Activated T-helper 1 cell treated with anti-CD3 and anti-CD28 coated beads, Interleukin-12 subunit alpha, Interleukin-12 subunit beta, Interleukin-2, Interleukin-4 antibody, amounts not matched to agents 30 ng/mL and 10 ng/mL and 1 ng/mL, durations not matched to agents 14 hours and 24 hours and 36 hours (primary cell): ENCODE results near the gene SYNPO. TPM values are rescaled to one million over a fixed set of nuclear protein-coding genes. Genes with fewer than 3 reads are reported as not detected.
A peak's percentile ranks its signal among the peaks of the same experiment; 100 is the strongest.

ENCODE experiments used
- DNase-seq: peaks from one replicate; pipeline ENCODE4 v3.0.0; 2021; ENCODE audit warnings: low spot score
- H3K27ac Mint-ChIP-seq: one replicate; pipeline ENCODE4 v1.8.0; 2021; ENCODE audit warnings: mild to moderate bottlenecking, mixed read lengths
- H3K27me3 Mint-ChIP-seq: one replicate; pipeline ENCODE4 v1.8.0; 2022; ENCODE audit warnings: mild to moderate bottlenecking, moderate library complexity, mixed read lengths; ENCODE audit not compliant: insufficient read depth
- H3K36me3 Mint-ChIP-seq: one replicate; pipeline ENCODE4 v1.8.0; 2021; ENCODE audit warnings: low read depth, mixed read lengths
- H3K4me1 Mint-ChIP-seq: one replicate; pipeline ENCODE4 v1.8.0; 2021; ENCODE audit warnings: low read depth, mixed read lengths
- H3K4me3 Mint-ChIP-seq: one replicate; pipeline ENCODE4 v1.8.0; 2021; ENCODE audit warnings: mild to moderate bottlenecking, moderate library complexity, mixed read lengths
- H3K9me3 Mint-ChIP-seq: one replicate; pipeline ENCODE4 v1.8.0; 2021; ENCODE audit warnings: mixed read lengths
- intact Hi-C: fragments of 100-400 bp; cut with micrococcal nuclease; formaldehyde crosslinking; loops from one replicate; pipeline ENCODE4 v1.15.1; 2024
- total RNA-seq: library from RNA; stranded (reverse); gene quantifications from 2 replicates; pipeline ENCODE4 v1.2.3, GENCODE V29; 2022

SYNPO gene
- total RNA-seq, 1 donor from 2014 or later, result not detected

DNA sequence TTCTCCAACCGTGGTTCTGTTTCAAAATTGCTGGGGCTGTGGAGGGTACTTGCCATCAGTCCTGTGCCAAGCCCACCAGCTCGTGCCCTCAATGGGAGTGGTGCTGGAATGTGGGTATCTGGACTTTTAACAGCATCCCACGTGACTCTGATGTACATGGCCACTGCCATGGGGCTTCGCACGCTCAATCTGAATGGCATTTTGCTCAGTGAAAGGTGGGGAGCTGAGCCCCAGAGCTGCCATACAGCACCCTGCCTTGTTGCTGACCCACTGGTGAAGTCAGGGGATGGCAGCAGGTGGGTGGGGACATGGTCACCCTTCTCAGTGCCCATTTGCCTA, 16.6 kb upstream of the SYNPO start:
- intact Hi-C loops, result no loop called here
- no peak overlapping the region for H3K27ac Mint-ChIP-seq
- no peaks in the 10 kb centered on the region for H3K9me3 Mint-ChIP-seq
- H3K27me3 Mint-ChIP-seq, result peaks cover 26% of the 10 kb centered on the region
- no peaks in the 10 kb centered on the region for H3K36me3 Mint-ChIP-seq
- peaks cover 16% of the 10 kb centered on the region for H3K4me1 Mint-ChIP-seq
- H3K4me3 Mint-ChIP-seq, result peak overlapping the region; percentile 73
- no peak for DNase-seq

DNA sequence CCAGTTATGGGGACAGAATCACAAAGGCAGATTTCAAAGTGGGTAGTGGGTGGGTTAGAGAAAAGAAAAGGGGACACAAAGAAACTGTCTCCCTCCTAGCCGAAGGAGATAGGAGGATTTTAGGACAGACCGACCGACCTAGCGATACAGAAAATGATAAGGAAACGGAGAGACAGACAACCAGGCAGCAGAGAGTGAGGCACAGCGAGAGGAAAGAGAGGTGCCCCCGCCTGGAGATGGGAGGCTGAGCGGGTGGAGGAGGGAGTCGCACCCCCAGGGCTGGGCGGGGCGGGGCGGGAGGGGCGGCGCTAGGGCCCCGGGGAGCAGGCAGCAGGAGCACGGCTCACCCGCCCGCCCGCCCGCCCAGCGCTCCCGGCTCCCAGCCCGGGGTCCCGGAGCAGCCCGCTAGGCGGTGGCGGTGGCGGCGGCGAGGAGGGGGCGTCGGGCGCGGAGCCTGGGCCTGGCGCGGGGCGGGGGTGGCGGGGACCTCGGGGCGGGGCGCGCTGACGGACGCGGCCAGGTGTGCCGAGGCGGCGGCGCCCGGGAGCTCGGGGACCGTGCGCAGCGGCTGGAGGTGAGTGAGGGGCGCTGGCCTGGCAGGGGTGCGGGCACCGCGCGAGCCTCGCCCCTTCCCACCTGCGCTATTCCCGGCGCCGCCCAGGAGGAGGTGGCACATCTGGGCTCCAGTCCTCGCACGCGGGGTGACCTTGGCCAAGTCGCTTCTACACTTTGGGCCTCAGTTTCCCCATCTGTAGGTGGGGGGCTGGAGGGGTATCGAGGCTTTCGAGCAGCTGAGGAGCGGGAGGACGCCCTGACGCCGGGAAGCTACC, 15.9 kb upstream of the SYNPO start:
- intact Hi-C loops, result no loop called here
- peaks cover 16% of the 10 kb centered on the region for H3K4me1 Mint-ChIP-seq
- no peaks in the 10 kb centered on the region for H3K36me3 Mint-ChIP-seq
- DNase-seq, result no peak
- peaks cover 26% of the 10 kb centered on the region for H3K27me3 Mint-ChIP-seq
- H3K27ac Mint-ChIP-seq, result no peak overlapping the region
- H3K9me3 Mint-ChIP-seq, result no peaks in the 10 kb centered on the region
- peak overlapping the region; percentile 73 for H3K4me3 Mint-ChIP-seq

DNA sequence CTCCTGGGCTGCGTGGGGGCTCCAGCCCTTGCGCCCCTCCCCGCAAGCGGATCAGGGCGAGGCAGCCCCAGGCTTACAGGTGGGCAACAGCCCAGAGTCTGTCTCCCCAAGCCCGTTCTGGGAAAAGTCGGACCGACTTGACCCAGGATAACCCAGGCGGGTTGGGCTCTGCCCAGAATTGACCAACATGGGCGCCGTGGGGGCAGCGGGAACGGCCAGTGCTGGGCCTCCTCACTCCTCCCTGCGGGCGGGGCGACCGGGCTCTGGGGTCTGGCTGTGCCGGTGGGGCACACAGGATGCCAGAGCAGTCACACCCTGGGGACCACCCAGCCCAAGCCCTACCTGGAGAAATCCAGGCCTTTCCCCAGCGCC, 15.3 kb upstream of the SYNPO start:
- H3K27me3 Mint-ChIP-seq, result peaks cover 26% of the 10 kb centered on the region
- DNase-seq, result no peak
- no peak overlapping the region for H3K4me3 Mint-ChIP-seq
- no peak overlapping the region for H3K27ac Mint-ChIP-seq
- H3K9me3 Mint-ChIP-seq, result no peaks in the 10 kb centered on the region
- peaks cover 16% of the 10 kb centered on the region for H3K4me1 Mint-ChIP-seq
- H3K36me3 Mint-ChIP-seq, result no peaks in the 10 kb centered on the region
- intact Hi-C loops, result no loop called here

DNA sequence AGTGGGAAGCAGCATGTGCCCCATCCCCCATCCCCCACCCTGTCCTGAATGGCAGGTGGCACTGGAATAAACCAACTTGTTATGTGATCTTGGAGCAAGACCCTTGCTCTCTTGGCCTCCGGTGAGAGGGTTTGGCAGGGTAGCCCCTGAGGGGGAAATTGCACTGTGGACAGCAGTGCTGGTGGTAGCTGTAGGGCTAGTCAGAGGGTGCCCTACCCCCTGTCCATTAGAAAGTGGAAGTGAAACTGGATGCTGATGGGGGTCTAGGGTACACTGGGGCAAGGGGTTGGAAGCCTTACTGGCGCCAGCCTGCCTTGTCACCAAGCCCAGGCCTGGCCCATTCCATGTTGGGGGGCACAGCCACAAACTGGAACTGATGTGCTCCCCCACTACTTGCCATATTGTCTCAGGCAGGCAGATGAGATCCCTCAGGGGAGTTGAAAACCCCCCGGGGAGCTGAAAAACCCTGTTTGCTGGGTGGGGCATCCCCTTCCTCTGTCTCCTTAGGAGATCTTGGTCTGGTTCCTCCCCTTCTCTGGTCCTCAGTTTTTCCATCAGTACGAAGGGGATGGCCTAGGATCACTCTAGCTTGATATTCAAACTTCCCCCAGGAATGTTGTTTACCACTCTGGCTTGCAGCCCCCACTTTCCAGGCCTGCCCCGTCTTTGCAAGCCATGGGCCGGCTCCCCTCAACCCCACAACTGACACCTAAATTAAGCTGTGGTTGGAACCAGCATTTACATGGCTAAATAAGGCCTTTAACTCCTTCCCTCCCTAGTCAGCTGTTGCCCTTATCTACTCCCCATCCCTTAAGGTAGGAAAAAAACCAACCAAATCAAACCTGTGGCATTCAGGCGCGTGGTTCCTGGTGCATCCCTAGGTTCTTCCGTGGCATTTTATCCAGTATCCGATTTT, 14.4 kb upstream of the SYNPO start:
- Mint-ChIP-seq H3K4me3 (no peak overlapping the region), H3K27me3 (peaks cover 26% of the 10 kb centered on the region), H3K36me3 (no peaks in the 10 kb centered on the region), H3K27ac (no peak overlapping the region), H3K4me1 (peaks cover 16% of the 10 kb centered on the region), H3K9me3 (no peaks in the 10 kb centered on the region)
- intact Hi-C loops, result no loop called here
- DNase-seq, result no peak

DNA sequence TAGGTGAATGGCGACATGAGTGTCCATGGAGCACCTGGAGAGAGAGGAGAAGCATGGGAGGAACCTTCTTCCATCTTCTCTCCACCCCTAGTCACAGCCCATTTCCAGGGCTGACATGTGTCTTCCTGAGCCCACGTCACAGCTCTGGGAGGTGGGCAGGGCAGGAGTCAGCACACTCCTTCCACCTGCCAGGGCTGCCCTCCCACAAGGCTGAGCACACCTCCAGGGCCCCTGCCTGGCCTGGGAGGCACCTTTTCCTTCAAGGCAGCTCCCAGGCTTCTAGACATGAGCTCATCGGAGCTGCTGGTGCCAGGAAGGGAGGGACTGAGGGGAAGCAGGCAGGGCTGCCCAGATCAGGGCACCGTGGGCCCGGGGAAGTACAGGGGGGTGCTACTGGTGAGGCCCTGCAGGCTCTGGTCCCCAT, 13.6 kb upstream of the SYNPO start:
- intact Hi-C loops, result no loop called here
- H3K36me3 Mint-ChIP-seq, result no peaks in the 10 kb centered on the region
- peaks cover 16% of the 10 kb centered on the region for H3K4me1 Mint-ChIP-seq
- no peak for DNase-seq
- no peaks in the 10 kb centered on the region for H3K9me3 Mint-ChIP-seq
- no peak overlapping the region for H3K4me3 Mint-ChIP-seq
- H3K27ac Mint-ChIP-seq, result no peak overlapping the region
- peaks cover 24% of the 10 kb centered on the region for H3K27me3 Mint-ChIP-seq

DNA sequence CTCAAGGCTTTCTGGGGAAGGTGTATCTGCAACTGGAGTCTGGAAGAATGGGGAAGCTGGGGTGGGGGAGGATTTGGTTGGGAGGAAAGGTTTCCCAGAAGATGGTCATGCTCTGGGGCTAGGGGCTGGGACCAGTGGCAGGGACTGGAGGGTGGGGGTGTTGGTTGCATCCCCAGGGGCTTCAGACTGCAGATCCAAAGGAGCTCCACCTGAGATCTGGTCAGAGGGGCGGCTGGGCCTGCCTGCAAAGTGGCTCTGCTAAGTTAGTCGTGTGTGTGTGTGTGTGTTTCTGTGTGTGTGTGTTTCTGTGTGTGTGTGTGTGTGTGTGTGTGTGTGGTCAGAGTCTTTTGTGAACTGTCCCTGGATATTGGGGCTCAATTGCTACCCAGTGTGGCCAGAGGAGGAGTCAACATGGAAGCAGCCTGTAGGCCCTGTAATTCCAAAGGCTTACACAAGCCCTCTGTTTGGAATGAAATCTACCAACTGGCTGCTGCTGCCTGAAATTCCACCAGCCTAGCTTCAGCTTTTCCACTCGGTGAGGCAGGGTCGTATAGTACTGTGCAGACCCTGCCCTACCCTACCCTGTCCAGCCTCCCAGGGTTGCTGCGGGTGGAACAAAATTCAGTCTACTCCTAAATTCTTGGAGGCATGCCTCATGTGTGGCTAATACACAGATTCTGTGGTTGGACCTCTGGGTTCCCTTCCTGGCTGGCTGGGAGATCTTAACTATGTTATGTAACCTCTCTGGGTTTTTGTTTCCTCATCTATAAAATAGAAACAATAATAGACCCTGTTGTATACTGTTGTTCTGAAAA, 12.5 kb upstream of the SYNPO start:
- no peak overlapping the region for H3K27ac Mint-ChIP-seq
- DNase-seq, result no peak

DNA sequence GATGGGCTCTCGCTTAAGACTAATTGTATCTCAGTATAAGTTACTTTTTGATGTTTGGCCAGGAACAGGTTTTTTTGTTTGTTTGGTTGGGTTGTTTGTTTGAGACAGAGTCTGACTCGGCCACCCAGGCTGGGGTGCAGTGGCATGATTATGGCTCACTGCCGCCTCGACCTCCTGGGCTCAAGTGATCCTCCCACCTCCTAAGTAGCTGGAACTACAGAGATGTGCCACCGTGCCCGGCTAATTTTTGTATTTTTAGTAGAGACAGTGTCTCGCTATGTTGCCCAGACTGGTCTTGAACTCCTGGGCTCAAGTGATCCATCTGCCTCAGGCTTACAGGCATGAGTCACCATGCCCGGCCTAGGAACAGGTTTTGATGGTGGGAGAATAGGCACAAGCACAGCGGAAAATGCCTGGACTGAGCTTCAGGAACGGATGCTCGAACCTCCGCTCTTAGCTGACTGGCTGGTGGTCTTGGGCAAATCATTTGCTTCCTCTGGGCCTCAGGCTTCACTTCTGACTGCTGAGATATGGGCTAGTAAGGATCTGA, 11.4 kb upstream of the SYNPO start:
- Mint-ChIP-seq H3K9me3 (no peaks in the 10 kb centered on the region), H3K4me1 (peaks cover 4% of the 10 kb centered on the region), H3K36me3 (no peaks in the 10 kb centered on the region), H3K27me3 (peaks cover 21% of the 10 kb centered on the region), H3K4me3 (no peak overlapping the region), H3K27ac (no peak overlapping the region)
- DNase-seq, result no peak
- intact Hi-C loops, result no loop called here

More for the DNA sequence above, 12.5 kb upstream of the SYNPO start:
- peaks cover 22% of the 10 kb centered on the region for H3K27me3 Mint-ChIP-seq
- H3K36me3 Mint-ChIP-seq, result no peaks in the 10 kb centered on the region
- no peaks in the 10 kb centered on the region for H3K9me3 Mint-ChIP-seq
- intact Hi-C loops, result no loop called here
- peaks cover 12% of the 10 kb centered on the region for H3K4me1 Mint-ChIP-seq
- H3K4me3 Mint-ChIP-seq, result no peak overlapping the region

DNA sequence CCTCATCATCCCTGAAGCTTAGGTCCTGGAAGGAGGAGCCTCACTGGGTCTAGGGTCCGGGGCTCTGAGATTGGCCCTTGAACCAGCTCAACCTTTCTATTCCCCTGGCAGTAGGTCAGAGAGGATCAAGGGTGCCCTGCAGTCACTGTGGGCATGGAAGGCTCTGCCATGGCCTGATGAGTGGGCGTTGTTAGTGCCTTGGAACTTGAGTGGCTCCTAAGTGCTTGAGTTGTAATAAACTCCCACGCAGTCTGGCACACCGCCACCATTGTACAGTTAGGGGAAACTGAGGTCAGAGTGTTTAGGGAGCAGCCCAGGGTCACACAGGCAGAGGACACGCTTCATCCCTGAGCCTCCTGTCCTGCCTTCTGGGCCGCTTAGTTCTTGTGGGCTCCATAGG, 10.4 kb upstream of the SYNPO start:
- Mint-ChIP-seq H3K9me3 (no peaks in the 10 kb centered on the region), H3K27ac (no peak overlapping the region), H3K27me3 (peaks cover 17% of the 10 kb centered on the region), H3K36me3 (no peaks in the 10 kb centered on the region), H3K4me1 (no peaks in the 10 kb centered on the region), H3K4me3 (no peak overlapping the region)
- DNase-seq, result no peak
- intact Hi-C loops, result no loop called here

DNA sequence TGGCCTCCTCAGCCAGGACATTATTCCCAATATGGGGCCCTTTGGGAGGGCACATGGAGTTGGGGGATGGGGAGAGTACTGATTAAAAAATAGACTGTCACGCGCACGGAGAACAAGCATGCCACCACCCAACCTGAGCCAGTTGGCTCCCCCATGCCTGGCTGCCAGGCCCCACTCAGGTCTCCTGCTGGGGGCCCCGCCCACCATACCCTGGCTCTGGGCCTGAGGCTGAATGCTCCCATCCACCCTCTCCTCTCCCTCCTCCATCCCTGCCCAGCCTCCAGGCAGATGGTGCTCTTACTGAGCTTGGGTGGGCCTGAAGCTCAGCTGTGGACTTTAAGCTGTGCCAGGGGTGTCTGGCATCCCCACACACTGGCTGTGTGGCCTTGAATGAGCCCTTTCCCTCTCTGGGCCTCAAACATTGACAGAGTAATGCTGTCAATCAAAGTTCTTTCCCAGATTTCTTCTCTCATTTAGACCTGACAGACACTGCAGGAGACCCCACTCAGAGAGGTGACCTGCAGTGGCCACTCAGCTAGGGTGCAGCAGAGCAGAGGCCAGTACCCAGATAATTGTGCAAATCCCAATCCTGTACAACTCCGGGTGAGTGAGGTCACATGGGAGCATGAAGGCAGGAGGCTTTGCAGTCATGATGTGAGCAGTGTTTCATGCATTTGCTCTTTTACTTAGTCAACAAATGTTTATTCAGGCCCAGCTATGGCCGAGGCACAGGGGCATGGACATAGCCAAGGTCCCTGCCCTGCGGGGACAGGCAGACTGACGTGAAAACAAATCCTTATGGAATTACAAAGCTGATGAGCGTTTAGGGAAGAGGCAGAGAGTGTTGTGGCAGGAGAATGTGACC, 9.8 kb upstream of the SYNPO start:
- Mint-ChIP-seq H3K27ac (no peak overlapping the region), H3K36me3 (no peaks in the 10 kb centered on the region), H3K4me1 (no peaks in the 10 kb centered on the region), H3K27me3 (peaks cover 17% of the 10 kb centered on the region), H3K4me3 (no peak overlapping the region), H3K9me3 (no peaks in the 10 kb centered on the region)
- intact Hi-C loops, result no loop called here
- DNase-seq, result no peak

DNA sequence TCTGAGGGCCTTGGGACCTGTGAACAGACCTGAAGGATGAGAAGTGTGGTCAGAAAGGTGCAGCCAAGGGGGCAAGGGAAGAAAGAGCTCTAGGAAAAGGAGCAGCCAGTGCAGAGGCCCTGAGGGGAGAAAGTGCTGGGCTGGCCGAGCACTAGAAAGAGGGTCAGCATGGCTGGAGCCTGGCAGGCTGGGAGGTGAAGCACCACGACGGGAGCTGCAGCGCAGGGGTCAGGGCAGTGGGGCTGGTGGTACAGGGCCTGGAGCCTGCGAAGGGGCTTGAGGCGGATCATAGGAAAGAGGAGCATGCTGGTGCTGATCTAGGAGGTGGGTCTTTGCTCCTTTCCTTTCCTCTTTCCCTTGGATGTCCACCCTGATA, 9.1 kb upstream of the SYNPO start:
- no peak for DNase-seq
- H3K27me3 Mint-ChIP-seq, result peaks cover 12% of the 10 kb centered on the region
- no peaks in the 10 kb centered on the region for H3K9me3 Mint-ChIP-seq
- intact Hi-C loops, result no loop called here
- H3K4me3 Mint-ChIP-seq, result no peak overlapping the region
- H3K4me1 Mint-ChIP-seq, result no peaks in the 10 kb centered on the region
- H3K27ac Mint-ChIP-seq, result no peak overlapping the region
- H3K36me3 Mint-ChIP-seq, result no peaks in the 10 kb centered on the region

DNA sequence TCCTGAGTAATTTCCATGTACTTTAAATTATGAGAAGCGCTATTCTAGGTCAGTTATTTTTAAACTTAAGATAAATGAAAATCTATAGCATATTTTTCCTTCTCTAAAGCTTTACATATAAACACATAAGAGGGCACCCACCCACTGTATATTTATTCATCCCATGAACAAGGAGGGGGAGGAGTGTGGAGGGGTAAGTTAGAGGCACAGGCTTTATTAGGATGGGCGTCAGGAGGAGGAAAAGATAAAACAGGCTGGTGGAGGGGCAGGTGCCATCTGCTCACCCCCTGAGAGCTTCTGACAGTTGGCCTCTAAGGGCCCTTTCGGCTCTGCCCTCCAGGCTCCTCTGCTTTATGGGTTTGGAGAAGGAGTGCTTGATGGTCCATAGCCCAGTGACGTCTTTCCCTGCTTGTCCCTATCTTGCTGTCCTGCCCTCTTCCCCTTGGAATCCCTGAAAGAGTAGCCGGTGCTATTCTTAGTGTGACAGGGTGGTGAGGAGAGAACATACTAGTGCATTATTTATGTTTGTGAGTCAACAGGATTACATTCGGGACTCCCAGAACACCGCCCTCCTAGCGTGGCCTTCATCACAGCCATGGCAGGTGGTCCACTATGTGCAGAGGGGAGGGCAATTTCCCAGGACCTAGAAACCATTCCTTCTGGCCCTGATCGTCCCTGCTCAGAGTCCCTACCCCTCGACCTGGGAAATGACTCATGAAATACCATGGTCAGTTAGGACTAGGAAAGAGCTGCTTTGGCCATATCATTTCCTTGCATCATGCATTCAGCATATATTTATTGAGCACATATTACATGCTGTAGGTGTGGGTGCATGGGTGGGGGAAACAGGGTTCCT, 7.9 kb upstream of the SYNPO start:
- H3K4me1 Mint-ChIP-seq, result no peaks in the 10 kb centered on the region
- no peak overlapping the region for H3K27ac Mint-ChIP-seq
- no peaks in the 10 kb centered on the region for H3K36me3 Mint-ChIP-seq
- intact Hi-C loops, result no loop called here
- no peak overlapping the region for H3K4me3 Mint-ChIP-seq
- no peak for DNase-seq
- no peaks in the 10 kb centered on the region for H3K9me3 Mint-ChIP-seq
- peaks cover 10% of the 10 kb centered on the region for H3K27me3 Mint-ChIP-seq
